GM13976 (cell line): ENCODE measurements around the gene PLBD1.

Source experiments
- DNase-seq: peaks from one replicate; pipeline ENCODE4 v3.0.0; 2012; ENCODE audit warnings: low spot score
- CTCF ChIP-seq: IDR thresholded peaks from 2 replicates; pipeline ENCODE4 v1.5.1; 2012; ENCODE audit warnings: borderline replicate concordance, mild to moderate bottlenecking; ENCODE audit not compliant: insufficient read depth; ENCODE audit errors: extremely low read depth, missing control alignments, control extremely low read depth
- in situ Hi-C: fragments of 300-500 bp; cut with MboI; formaldehyde crosslinking; loops from one replicate; pipeline ENCODE4 v1.12.0; 2022; ENCODE audit warnings: low sequenced_read_pairs, mixed read lengths, inconsistent platforms; ENCODE audit not compliant: unreplicated experiment

Gene PLBD1

GRCh38 chr12:14573118-14573517 lies 5.4 kb upstream of the PLBD1 start:
- DNase-seq: no peak
- TF ChIP-seq CTCF: no peak
- in situ Hi-C loops: no loop called here

- no peak for TF ChIP-seq CTCF
- in situ Hi-C loops: no loop called here
These were observed 4.7 kb upstream of the PLBD1 start for GRCh38 chr12:14572401-14572800.

GRCh38 chr12:14571779-14572178 lies 4.1 kb upstream of the PLBD1 start:
- in situ Hi-C loops: no loop called here
- DNase-seq: no peak
- TF ChIP-seq CTCF: no peak

More at GRCh38 chr12:14572401-14572800, 4.7 kb upstream of the PLBD1 start:
- DNase-seq: no peak

GRCh38 chr12:14570231-14570630 lies 2.5 kb upstream of the PLBD1 start:
- TF ChIP-seq CTCF: no peak
- in situ Hi-C loops: no loop called here
- DNase-seq: no peak

GRCh38 chr12:14564336-14564959 lies 3.2 kb downstream of the PLBD1 start:
- no peak for TF ChIP-seq CTCF
- no peak for DNase-seq
- in situ Hi-C loops: no loop called here

- TF ChIP-seq CTCF: no peak
- in situ Hi-C loops: no loop called here
- DNase-seq: no peak
These were observed 4.6 kb downstream of the PLBD1 start for GRCh38 chr12:14563046-14563445.
